A549 (cell line): ENCODE measurements around the gene MRPS35. TPM values are rescaled to one million over a fixed set of nuclear protein-coding genes. Genes with fewer than 3 reads are reported as not detected.

Experiments
- ATAC-seq, 2 experiments: fragments of 200-7000 bp in 1 of 2; fragments of >200 bp in 1 of 2; cut with Nextera tagmentation in 1 of 2; cut with Tn5 transposase in 1 of 2; 3 replicates each; pipeline versions ENCODE4 v1.8.0 to v1.9.1; 2018 to 2020; ENCODE audit warnings: mild to moderate bottlenecking in 1 of 2, moderate library complexity in 1 of 2
- CTCF ChIA-PET: fragments of 300-600 bp; sonication (Branson Sonifier 250); formaldehyde crosslinking; extraction: SDS; loops from one replicate; lab custom pipeline; 2021; ENCODE audit warnings: antibody characterized with exemption, inconsistent platforms; lab: Yijun Ruan, JAX
- POLR2A ChIA-PET: fragments of 350-600 bp; formaldehyde crosslinking; extraction: SDS; loops from one replicate; lab custom pipeline; 2021; ENCODE audit warnings: antibody characterized with exemption, inconsistent platforms; lab: Yijun Ruan, JAX
- DNase-seq, 2 experiments: peaks; one replicate each; pipeline versions ENCODE4 v3.0.0 to v3.0.0-alpha.2; 2011 to 2016; ENCODE audit warnings: low read depth in 1 of 2, low spot score in 1 of 2
- FAIRE-seq: peaks from 2 replicates; lab custom pipeline; 2011; peaks lifted over from hg19 to GRCh38; lab: Jason Lieb, UNC
- H3K27ac ChIP-seq, 2 experiments: fragments of >200 bp; sonication (Bioruptor Twin); formaldehyde crosslinking; 3 replicates each; pipeline ENCODE4 v1.5.1; 2016 to 2017
- H3K4me1 ChIP-seq: fragments of >200 bp; sonication (Bioruptor Twin); formaldehyde crosslinking; 3 replicates; pipeline ENCODE4 v1.6.1; 2016
- H3K4me2 ChIP-seq: fragments of >200 bp; sonication (Bioruptor Twin); formaldehyde crosslinking; 3 replicates; pipeline ENCODE4 v1.6.1; 2016
- H3K4me3 ChIP-seq: fragments of >200 bp; sonication (Bioruptor Twin); formaldehyde crosslinking; 3 replicates; pipeline ENCODE4 v1.5.1; 2016
- H3K9me3 ChIP-seq: fragments of >200 bp; sonication (Bioruptor Twin); formaldehyde crosslinking; 3 replicates; pipeline ENCODE4 v1.6.1; 2016
- BHLHE40 ChIP-seq: IDR thresholded peaks from 2 replicates; pipeline ENCODE4 v1.6.1; 2012; ENCODE audit warnings: low read depth, low read length, inconsistent platforms
- CHD2 ChIP-seq: fragments of 150-350 bp; IDR thresholded peaks from 2 replicates; pipeline ENCODE4 v1.6.1; 2014; ENCODE audit warnings: low read length; ENCODE audit not compliant: partially characterized antibody
- CHD4 ChIP-seq: fragments of 200-600 bp; sonication (generic); IDR thresholded peaks from 2 replicates; pipeline ENCODE4 v1.6.1; 2016; ENCODE audit warnings: antibody characterized with exemption, mild to moderate bottlenecking, borderline replicate concordance
- EHF ChIP-seq: fragments of 250-450 bp; sonication (Bioruptor Pico); IDR thresholded peaks from 2 replicates; pipeline ENCODE4 v1.5.0; 2020; ENCODE audit warnings: mild to moderate bottlenecking
- EP300 ChIP-seq, 2 experiments: fragments of >200 bp; sonication (Bioruptor Twin); formaldehyde crosslinking; IDR thresholded peaks; 2 replicates in 1 of 2; 3 replicates in 1 of 2; pipeline ENCODE4 v1.6.1; 2016 to 2017
- ESRRA ChIP-seq: fragments of 150-350 bp; IDR thresholded peaks from 2 replicates; pipeline ENCODE4 v1.6.1; 2014; ENCODE audit warnings: mild to moderate bottlenecking, low read length, borderline replicate concordance
- FOSL2 ChIP-seq, 2 experiments: fragments of 450-650 bp in 1 of 2; fragments of >200 bp in 1 of 2; sonication (Bioruptor Twin) in 1 of 2; formaldehyde crosslinking; IDR thresholded peaks; 2 replicates each; pipeline versions ENCODE4 v1.5.0 to v1.6.1; 2016 to 2020; ENCODE audit warnings: mild to moderate bottlenecking in 1 of 2, moderate library complexity in 1 of 2
- FOXS1 ChIP-seq: fragments of 250-450 bp; sonication (Bioruptor Pico); IDR thresholded peaks from 2 replicates; pipeline ENCODE4 v1.5.0; 2020; ENCODE audit warnings: mild to moderate bottlenecking, moderate library complexity
- HOXA7 ChIP-seq: fragments of 250-450 bp; sonication (Bioruptor Pico); IDR thresholded peaks from 2 replicates; pipeline ENCODE4 v1.5.0; 2020; ENCODE audit warnings: mild to moderate bottlenecking, moderate library complexity
- HOXB13 ChIP-seq: fragments of 250-450 bp; sonication (Bioruptor Pico); IDR thresholded peaks from 2 replicates; pipeline ENCODE4 v1.5.0; 2020; ENCODE audit warnings: low read depth, mild to moderate bottlenecking, moderate library complexity
- JUN ChIP-seq, 2 experiments: fragments of >200 bp; sonication (Bioruptor Twin); formaldehyde crosslinking; IDR thresholded peaks; 2 replicates in 1 of 2; 3 replicates in 1 of 2; pipeline ENCODE4 v1.6.1; 2016 to 2017
- MAZ ChIP-seq: fragments of 150-350 bp; IDR thresholded peaks from 2 replicates; pipeline ENCODE4 v1.6.1; 2014; ENCODE audit warnings: antibody characterized with exemption, low read depth, low read length, borderline replicate concordance
- NFE2L2 ChIP-seq: fragments of 150-350 bp; conservative IDR thresholded peaks from 2 replicates; pipeline ENCODE4 v1.6.1; 2014; ENCODE audit warnings: low read length
- NPAS2 ChIP-seq: fragments of 250-450 bp; sonication (Bioruptor Pico); IDR thresholded peaks from 2 replicates; pipeline ENCODE4 v1.8.0; 2022; ENCODE audit warnings: mild to moderate bottlenecking, moderate library complexity, borderline replicate concordance
- PHF8 ChIP-seq: fragments of 200-600 bp; sonication (generic); IDR thresholded peaks from 2 replicates; pipeline ENCODE4 v1.6.1; 2016; ENCODE audit warnings: low read depth, mild to moderate bottlenecking, antibody characterized with exemption, moderate library complexity, borderline replicate concordance
- RARB ChIP-seq: fragments of 250-450 bp; sonication (Bioruptor Pico); IDR thresholded peaks from 2 replicates; pipeline ENCODE4 v1.8.0; 2021; ENCODE audit warnings: mild to moderate bottlenecking, moderate library complexity
- SMC3 ChIP-seq: fragments of >200 bp; sonication (Bioruptor Twin); formaldehyde crosslinking; IDR thresholded peaks from 3 replicates; pipeline ENCODE4 v1.6.1; 2018; ENCODE audit warnings: inconsistent platforms
- ZC3H11A ChIP-seq: fragments of 450-650 bp; IDR thresholded peaks from 2 replicates; pipeline ENCODE4 v1.6.1; 2014; ENCODE audit warnings: antibody characterized with exemption, mild to moderate bottlenecking
- WGBS: methylation state at CpG from one replicate; pipeline ENCODE4 v1.1.6; 2017; ENCODE audit errors: missing lambda C conversion rate; 5-methylcytosine and 5-hydroxymethylcytosine counted together
- polyA plus RNA-seq, 4 experiments: library from polyadenylated mRNA; depleted of rRNA in 3 of 4; stranded (reverse); fragments of >200 nt; fragmentation: RNase III in 1 of 4; extraction: RNeasy Plus Mini Kit Qiagen cat#74134 plus additional on column Dnase treatment in 1 of 4; gene quantifications; 2 replicates in 3 of 4; 3 replicates in 1 of 4; pipeline ENCODE4 v1.2.3, GENCODE V29; 2011 to 2017
- TF ChIP-seq, protein P1 (sequence below): IDR thresholded peaks from 2 replicates; pipeline ENCODE4 v1.6.1; 2012
- TF ChIP-seq, protein P2 (sequence below): IDR thresholded peaks from 2 replicates; pipeline ENCODE4 v1.6.1; 2012; ENCODE audit warnings: low read depth, borderline replicate concordance
- TF ChIP-seq, protein P3 (sequence below): fragments of 200-600 bp; sonication (generic); IDR thresholded peaks from 2 replicates; pipeline ENCODE4 v1.6.1; 2016; ENCODE audit warnings: antibody characterized with exemption, mild to moderate bottlenecking, moderate library complexity
- TF ChIP-seq, protein P4 (sequence below): fragments of >200 bp; sonication (Bioruptor Twin); formaldehyde crosslinking; IDR thresholded peaks from 3 replicates; pipeline ENCODE4 v1.5.1; 2016

MRPS35 gene
- polyA plus RNA-seq, 2 of the 4 experiments (the other 2 are of a cell fraction), result 104 to 186 TPM

DNA sequence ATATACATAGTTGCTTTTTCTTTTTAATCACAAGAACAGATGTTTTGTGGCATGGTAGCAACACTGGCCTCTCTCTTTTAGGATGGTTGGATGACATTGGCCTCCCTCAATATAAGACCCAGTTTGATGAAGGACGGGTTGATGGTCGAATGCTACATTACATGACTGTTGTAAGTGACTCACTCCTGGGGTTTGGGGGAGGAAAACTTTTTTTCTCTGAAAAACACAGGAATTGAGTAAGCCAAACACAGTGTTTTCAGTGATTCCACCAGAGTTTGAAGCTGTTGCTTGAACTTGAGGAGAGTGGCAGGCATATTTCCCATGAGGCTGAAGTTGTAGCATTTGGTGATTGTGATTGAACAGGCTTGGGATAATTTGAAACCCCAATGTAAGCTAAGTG, 28.1 kb upstream of the MRPS35 start:
- WGBS, result 98% methylated on average over 2 of the region's 2 CpGs
- no peaks in the 10 kb centered on the region for H3K9me3 ChIP-seq
- H3K4me3 ChIP-seq, result no peak overlapping the region
- ATAC-seq, result no peak
- TF ChIP-seq BHLHE40, result no peak
- no peak for TF ChIP-seq EHF (CRISPR knock-in tag)
- TF ChIP-seq ZC3H11A, result no peak
- no peak for TF ChIP-seq SMC3
- no peak for TF ChIP-seq CHD2
- TF ChIP-seq, protein P1, sequence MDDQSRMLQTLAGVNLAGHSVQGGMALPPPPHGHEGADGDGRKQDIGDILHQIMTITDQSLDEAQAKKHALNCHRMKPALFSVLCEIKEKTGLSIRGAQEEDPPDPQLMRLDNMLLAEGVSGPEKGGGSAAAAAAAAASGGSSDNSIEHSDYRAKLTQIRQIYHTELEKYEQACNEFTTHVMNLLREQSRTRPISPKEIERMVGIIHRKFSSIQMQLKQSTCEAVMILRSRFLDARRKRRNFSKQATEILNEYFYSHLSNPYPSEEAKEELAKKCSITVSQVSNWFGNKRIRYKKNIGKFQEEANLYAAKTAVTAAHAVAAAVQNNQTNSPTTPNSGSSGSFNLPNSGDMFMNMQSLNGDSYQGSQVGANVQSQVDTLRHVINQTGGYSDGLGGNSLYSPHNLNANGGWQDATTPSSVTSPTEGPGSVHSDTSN, result no peak
- TF ChIP-seq CHD4, result no peak
- TF ChIP-seq HOXA7 (CRISPR knock-in tag), result no peak
- TF ChIP-seq HOXB13, result no peak
- no peak for TF ChIP-seq EP300 (IDR thresholded peaks at IDR 0.05)
- no peak for TF ChIP-seq NFE2L2
- TF ChIP-seq, protein P2, sequence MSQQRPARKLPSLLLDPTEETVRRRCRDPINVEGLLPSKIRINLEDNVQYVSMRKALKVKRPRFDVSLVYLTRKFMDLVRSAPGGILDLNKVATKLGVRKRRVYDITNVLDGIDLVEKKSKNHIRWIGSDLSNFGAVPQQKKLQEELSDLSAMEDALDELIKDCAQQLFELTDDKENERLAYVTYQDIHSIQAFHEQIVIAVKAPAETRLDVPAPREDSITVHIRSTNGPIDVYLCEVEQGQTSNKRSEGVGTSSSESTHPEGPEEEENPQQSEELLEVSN, result no peak
- no peak for TF ChIP-seq NPAS2 (CRISPR knock-in tag)
- TF ChIP-seq, protein P3, sequence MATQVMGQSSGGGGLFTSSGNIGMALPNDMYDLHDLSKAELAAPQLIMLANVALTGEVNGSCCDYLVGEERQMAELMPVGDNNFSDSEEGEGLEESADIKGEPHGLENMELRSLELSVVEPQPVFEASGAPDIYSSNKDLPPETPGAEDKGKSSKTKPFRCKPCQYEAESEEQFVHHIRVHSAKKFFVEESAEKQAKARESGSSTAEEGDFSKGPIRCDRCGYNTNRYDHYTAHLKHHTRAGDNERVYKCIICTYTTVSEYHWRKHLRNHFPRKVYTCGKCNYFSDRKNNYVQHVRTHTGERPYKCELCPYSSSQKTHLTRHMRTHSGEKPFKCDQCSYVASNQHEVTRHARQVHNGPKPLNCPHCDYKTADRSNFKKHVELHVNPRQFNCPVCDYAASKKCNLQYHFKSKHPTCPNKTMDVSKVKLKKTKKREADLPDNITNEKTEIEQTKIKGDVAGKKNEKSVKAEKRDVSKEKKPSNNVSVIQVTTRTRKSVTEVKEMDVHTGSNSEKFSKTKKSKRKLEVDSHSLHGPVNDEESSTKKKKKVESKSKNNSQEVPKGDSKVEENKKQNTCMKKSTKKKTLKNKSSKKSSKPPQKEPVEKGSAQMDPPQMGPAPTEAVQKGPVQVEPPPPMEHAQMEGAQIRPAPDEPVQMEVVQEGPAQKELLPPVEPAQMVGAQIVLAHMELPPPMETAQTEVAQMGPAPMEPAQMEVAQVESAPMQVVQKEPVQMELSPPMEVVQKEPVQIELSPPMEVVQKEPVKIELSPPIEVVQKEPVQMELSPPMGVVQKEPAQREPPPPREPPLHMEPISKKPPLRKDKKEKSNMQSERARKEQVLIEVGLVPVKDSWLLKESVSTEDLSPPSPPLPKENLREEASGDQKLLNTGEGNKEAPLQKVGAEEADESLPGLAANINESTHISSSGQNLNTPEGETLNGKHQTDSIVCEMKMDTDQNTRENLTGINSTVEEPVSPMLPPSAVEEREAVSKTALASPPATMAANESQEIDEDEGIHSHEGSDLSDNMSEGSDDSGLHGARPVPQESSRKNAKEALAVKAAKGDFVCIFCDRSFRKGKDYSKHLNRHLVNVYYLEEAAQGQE, result no peak
- TF ChIP-seq, protein P4, sequence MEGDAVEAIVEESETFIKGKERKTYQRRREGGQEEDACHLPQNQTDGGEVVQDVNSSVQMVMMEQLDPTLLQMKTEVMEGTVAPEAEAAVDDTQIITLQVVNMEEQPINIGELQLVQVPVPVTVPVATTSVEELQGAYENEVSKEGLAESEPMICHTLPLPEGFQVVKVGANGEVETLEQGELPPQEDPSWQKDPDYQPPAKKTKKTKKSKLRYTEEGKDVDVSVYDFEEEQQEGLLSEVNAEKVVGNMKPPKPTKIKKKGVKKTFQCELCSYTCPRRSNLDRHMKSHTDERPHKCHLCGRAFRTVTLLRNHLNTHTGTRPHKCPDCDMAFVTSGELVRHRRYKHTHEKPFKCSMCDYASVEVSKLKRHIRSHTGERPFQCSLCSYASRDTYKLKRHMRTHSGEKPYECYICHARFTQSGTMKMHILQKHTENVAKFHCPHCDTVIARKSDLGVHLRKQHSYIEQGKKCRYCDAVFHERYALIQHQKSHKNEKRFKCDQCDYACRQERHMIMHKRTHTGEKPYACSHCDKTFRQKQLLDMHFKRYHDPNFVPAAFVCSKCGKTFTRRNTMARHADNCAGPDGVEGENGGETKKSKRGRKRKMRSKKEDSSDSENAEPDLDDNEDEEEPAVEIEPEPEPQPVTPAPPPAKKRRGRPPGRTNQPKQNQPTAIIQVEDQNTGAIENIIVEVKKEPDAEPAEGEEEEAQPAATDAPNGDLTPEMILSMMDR, result no peak
- no peak overlapping the region for H3K27ac ChIP-seq
- ChIA-PET POLR2A (no interaction called here), CTCF (interaction anchor here (0.9 to 1.4 kb wide), 4 partner anchors 30 to 299 kb away, joined by 3 to 4 read pairs (median 3); no protein-coding TSS in a partner anchor)
- no peak overlapping the region for H3K4me2 ChIP-seq
- peaks cover 14% of the 10 kb centered on the region; the same call in 2 of the 3 replicates for H3K4me1 ChIP-seq
- FAIRE-seq, result no peak
- no peak for DNase-seq

- Histone ChIP-seq H3K27ac (no peak overlapping the region), H3K9me3 (no peaks in the 10 kb centered on the region), H3K4me3 (no peak overlapping the region), H3K4me1 (peaks cover 14% of the 10 kb centered on the region; the same call in 2 of the 3 replicates), H3K4me2 (peak overlapping the region; percentile 23; the same call in 1 of the 3 replicates)
- DNase-seq (no peak), FAIRE-seq (no peak), ATAC-seq (no peak)
- ChIA-PET POLR2A (no interaction called here), CTCF (no interaction called here)
- no peak for TF ChIP-seq JUN (IDR thresholded peaks at IDR 0.05)
- TF ChIP-seq, protein P3, result no peak
- TF ChIP-seq PHF8, result no peak
- TF ChIP-seq RARB (CRISPR knock-in tag), result no peak
- no peak for TF ChIP-seq FOSL2 (IDR thresholded peaks at IDR 0.05)
- TF ChIP-seq FOSL2 (CRISPR knock-in tag; IDR thresholded peaks at IDR 0.05), result no peak
- TF ChIP-seq FOXS1 (CRISPR knock-in tag), result no peak
- TF ChIP-seq, protein P1, result no peak
- no peak for TF ChIP-seq MAZ
- no peak for TF ChIP-seq ESRRA
- 57% methylated on average over 2 of the region's 2 CpGs for WGBS
Measured at GRCh38 chr12:27685274-27685673, 25.4 kb upstream of the MRPS35 start.
